HG03521 (cell line): ENCODE measurements around the gene MYO3B.

ENCODE experiments used
- ATAC-seq: cut with Tn5 transposase; IDR thresholded peaks from one replicate; pipeline ENCODE4 v1.9.1; 2021; ENCODE audit warnings: mild to moderate bottlenecking, moderate library complexity; ENCODE audit not compliant: unreplicated experiment

MYO3B gene

GRCh38 chr2:170162271-170162632 lies 15.7 kb upstream of the MYO3B start:
- no peak for ATAC-seq

- no peak for ATAC-seq
These were observed 14.4 kb upstream of the MYO3B start for GRCh38 chr2:170163411-170164065.

GRCh38 chr2:170165129-170165528 lies 12.8 kb upstream of the MYO3B start:
- ATAC-seq: no peak

- ATAC-seq: no peak
These were observed 11.2 kb upstream of the MYO3B start for GRCh38 chr2:170166735-170167134.

GRCh38 chr2:170170281-170171040 lies 7.5 kb upstream of the MYO3B start:
- ATAC-seq: no peak

GRCh38 chr2:170176212-170176611 lies 1.7 kb upstream of the MYO3B start:
- ATAC-seq: no peak

- ATAC-seq: peak; percentile 63
These were observed 2.2 kb downstream of the MYO3B start for GRCh38 chr2:170180031-170180566.

GRCh38 chr2:170181602-170182001 lies 3.7 kb downstream of the MYO3B start:
- no peak for ATAC-seq

GRCh38 chr2:170185319-170185718 lies 7.4 kb downstream of the MYO3B start:
- no peak for ATAC-seq

- no peak for ATAC-seq
These were observed 11.8 kb downstream of the MYO3B start for GRCh38 chr2:170189757-170190156.

- no peak for ATAC-seq
These were observed 12.2 kb downstream of the MYO3B start for GRCh38 chr2:170190172-170190571.

- no peak for ATAC-seq
These were observed 13.4 kb downstream of the MYO3B start for GRCh38 chr2:170191166-170191866.

GRCh38 chr2:170196963-170197362 lies 19.0 kb downstream of the MYO3B start:
- ATAC-seq: no peak

GRCh38 chr2:170201275-170201674 lies 23.3 kb downstream of the MYO3B start:
- ATAC-seq: no peak

- ATAC-seq: no peak
These were observed 23.9 kb downstream of the MYO3B start for GRCh38 chr2:170201734-170202393.

- no peak for ATAC-seq
These were observed 24.5 kb downstream of the MYO3B start for GRCh38 chr2:170202437-170202836.

- no peak for ATAC-seq
These were observed 26.5 kb downstream of the MYO3B start for GRCh38 chr2:170204298-170204951.

GRCh38 chr2:170206246-170206645 lies 28.3 kb downstream of the MYO3B start:
- no peak for ATAC-seq

GRCh38 chr2:170206805-170207407 lies 29.0 kb downstream of the MYO3B start:
- ATAC-seq: no peak

GRCh38 chr2:170207901-170208300 lies 30.0 kb downstream of the MYO3B start:
- ATAC-seq: no peak
